CD4-positive, alpha-beta T cell treated with Interleukin-4 for 4 hours (primary cell): ENCODE measurements around the gene NLRP5.
"Not testable (repeated sequence)": the region's sequence is repeated elsewhere in the genome, so short reads cannot be mapped to it uniquely, and the experiment has no call there.

ENCODE experiments used
- DNase-seq: peaks from one replicate; pipeline ENCODE4 v3.0.0-alpha.2; 2020

NLRP5 gene

DNA sequence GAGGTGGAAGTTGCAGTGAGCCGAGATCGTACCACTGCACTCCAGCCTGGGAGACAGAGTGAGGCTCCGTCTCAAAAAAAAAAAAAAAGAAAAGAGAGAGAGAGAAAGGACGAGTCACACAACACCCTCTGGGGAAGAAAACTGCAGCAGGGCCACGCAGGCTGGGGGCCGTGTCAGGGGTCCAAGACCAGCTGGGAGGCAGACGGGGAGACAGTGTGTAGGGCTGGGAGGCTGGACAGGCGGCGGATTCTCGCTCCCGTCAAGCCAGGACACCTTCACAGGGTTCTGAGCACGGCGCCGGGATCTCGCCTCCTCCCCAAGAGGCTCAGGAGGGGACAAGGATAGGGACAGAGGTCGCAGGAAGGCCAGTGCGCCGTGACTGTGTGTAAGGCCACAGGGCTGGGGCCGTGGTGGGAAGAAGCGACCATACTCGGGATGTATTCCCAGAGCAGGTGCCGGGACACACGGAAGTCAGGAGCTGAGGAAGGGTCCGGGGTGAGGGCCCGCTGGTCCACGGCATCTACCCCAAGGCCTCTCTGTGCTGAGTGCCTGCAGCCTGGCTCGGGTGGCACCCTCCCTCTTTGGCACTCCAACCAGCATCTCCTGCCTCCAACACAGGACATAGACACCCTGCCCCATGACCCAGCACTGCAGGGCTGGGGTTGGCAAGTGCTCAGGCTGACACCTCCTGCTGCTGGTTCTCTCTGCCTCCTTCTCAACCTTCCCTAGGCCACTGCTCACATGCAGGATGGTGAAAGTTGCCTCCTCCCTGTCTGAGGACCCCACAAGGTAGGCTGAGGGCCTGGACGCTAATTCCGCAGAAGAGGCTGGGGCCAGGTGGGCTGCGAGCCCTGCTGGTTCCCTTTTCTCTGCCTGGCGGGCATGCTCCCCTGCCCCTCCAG, 113.3 kb downstream of the NLRP5 start:
- no peak for DNase-seq

DNA sequence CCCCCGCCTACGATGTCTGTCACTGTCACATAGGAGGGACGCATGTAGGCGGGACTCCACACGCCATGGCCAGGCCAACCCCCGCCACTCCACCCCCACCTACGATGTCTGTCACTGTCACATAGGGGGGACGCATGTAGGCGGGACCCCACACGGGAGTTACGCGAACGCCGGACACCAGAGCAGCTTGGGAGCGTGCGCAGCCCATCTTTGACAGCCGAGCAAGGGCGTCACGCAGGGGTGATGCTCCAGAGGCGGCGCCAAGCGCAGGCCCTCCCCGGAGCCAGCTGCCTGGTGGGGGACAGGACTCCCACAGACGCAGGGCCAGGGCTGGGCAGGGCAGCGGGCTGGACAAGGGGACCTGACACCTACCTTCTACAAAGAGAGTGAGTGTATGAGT, 114.5 kb downstream of the NLRP5 start:
- DNase-seq = no peak

DNA sequence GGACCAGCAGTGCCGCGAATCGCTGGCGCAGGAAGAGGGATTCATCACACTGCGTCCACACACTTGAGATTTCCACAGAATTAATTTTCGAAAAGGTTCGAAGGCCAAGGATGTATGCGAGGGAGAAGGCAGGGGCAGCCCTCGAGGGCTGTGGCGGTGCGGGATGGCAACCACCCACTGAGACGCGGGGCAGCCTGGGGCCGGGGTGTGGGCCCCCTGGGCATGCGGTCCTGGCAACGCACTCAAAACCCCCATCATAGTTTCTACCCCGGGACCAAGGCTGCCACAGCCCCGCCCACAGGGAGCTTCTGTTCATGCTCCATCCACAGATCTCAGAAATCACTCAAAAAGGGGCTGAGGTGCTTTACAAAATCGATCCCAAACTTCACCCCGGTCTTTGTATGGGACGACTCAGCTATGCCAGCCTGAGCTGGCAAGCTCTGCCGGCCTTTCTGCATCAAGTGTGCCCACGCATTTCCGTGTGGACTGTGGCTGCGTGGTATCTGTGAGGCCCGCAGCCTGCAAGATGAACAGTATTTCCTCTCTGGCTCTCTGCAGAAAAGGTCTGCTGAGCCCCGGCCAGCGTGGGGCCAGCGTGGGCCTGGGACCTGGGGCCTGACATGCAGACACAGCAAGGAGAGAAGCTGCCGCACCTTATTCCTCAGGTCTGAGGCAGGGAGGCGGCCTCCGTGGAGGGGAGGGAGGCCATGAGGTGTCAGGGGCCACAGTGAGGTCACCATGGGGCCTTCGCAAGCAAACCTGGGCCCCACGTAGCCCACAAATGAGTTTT, 115.4 kb downstream of the NLRP5 start:
- DNase-seq = no peak

DNA sequence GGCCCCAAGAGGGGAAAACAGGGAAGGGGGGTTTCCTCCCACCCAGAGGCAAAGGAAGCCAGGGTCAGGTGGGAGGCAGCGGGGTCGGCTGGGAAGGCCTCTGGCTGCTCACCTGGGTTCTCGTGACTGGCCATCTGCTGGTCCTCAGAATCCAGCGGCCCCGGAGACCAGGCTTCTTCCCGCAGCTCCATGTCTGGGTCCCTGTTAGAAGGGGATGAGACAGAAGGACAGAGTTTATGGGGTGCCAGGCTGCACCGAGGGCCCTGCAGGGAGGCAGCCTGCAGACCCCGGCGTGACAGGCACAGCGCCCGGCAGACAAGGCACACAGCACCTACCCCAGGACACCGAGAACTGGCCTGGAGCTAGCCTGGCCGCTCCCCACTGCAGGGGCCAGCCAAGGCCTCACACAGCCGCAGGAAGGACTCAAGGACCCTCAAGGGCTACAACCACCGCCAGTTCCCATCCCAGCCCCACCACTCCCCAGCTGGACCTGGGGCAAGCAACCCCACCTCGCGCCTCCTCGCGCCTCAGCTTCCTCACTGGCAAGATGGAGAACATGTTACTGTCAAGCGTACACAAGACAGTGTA, 116.5 kb downstream of the NLRP5 start:
- no peak for DNase-seq

DNA sequence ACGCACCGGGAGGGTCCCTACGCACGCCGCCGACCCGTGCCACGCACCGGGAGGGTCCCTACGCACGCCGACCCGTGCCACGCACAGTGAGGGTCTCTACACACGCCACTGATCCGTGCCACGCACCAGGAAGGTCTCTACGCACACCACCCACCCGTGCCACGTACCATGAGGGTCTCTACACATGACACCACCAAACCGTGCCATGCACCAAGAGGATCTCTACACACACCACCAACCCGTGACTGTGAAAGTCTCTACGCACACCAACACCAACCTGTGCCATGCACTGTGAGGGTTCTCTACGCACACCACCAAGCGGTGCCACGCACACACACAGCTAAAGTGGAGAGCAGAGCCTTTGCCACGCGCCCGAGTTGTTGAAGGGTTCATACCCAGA, 117.8 kb downstream of the NLRP5 start:
- DNase-seq = no peak

DNA sequence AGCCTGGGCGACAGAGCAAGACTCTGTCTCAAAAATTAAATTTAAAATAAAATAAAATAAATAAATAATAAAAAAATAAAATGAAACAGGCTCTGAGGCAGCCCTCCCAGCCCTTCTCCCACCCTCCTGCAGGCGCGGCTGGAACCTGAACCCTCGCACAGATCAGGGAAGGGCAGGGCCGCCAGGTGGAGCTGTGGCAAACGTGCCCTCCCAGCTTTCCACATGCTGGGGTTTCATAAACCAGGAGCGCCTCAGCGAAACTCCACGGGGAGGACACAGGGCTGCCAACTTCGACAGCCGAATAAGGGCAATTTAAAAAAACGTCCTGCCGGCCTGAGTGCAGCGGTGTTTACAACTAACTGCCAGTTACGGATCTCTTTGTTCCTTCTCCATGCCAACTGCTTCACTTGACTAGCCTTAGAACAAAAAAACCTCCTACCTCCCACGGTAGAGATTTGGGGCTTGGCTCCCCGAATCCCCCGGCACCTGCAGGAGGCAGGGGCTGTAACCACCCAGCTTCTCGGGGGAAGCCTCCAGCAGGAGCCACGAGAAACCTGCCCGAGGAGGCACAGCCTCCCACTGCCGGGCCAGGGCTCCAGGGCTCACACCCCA, 118.6 kb downstream of the NLRP5 start:
- peak; percentile 26 for DNase-seq

DNA sequence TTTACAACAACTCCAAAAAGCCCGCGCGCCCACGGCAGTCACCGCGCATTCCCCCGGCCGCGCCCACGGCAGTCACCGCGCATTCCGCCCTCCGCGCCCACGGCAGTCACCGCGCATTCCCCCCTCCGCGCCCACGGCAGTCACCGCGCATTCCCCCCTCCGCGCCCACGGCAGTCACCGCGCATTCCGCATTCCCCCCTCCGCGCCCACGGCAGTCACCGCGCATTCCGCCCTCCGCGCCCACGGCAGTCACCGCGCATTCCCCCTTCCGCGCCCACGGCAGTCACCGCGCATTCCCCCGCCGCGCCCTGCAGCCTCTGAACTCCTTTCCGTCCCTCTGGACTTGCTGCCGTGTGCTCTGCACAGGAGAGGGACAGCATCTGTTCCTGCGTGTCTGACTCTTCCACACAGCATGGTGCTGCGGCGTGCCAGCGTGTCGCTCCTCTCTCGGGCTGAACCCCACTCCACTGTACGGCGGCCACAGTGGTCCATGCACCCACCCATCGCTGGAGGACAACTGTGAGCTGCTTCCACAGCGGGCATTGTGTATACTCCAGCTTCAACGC, 119.3 kb downstream of the NLRP5 start:
- DNase-seq = not testable (repeated sequence)

DNA sequence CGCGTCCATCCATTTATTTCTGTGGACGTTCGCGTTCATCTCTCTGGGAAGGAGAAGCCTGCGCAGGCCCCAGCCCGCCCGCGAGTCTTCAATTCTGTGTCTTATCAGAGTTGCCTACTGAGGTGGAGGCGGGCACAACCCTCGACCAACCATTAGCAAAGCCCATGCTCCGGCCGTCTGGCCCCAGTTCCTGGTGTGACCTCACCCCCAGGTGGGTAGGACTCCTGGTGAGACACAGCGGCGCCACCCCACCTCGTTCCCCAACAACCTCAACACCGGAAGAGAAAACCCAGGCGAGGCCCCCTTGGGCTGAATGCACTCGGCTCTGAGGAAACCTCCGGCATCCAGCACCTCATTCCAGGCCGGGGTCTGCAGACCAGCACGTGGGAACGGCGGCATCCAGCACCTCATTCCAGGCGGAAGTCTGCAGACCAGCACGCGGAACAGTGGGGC, 119.8 kb downstream of the NLRP5 start:
- DNase-seq = no peak

DNA sequence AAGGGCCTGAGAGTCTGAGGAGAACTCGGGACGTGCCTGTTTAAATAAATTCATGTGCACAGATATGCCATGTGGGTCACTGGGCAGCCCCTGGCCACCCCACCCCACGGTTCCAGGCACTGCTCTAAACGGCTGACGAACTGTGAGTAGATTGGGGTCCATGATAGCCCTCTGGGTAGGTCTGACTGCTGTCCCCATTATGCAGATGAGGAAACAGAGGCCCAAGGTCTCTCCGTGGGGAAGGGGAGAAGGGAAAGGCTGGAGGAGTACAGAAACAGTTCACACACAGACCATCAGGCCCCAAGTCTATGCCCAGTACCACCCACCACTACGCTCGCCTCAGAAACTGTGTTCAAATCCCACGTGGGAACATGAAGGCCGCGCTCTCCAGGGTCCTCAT, 120.4 kb downstream of the NLRP5 start:
- DNase-seq = no peak

DNA sequence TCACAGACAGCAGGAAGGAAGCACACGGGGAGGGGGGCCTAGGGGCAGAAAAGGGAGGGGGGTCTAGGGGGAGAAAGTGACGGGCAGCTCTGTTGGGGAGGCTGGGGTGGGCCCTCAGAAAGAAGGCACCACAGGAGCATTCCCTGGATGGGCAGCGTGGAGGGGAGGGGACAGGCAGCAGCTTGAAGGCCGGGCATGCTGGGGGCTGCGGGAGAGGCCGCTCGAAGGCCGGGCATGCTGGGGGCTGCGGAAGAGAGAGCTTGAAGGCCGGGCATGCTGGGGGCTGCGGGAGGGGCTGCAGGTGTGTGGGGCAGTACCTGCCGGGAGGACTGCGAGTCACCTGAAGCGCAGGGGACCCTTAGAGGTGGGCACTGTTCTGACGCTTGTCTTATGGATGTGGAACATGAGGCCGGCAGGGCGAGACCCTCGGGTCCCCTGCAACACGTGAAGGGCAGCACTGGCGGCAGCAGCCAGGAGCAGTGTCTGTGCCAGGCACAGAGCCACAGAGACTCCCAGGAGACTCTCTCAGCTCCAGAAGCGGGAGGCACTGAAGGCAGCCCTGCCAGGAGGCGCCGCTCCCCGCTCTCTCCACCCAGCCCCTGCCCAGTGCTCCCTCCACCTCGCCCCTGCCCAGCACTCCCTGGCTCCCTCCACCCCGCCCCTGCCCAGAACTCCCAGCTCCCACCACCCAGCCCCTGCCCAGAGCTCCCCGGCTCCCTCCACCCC, 121.2 kb downstream of the NLRP5 start:
- no peak for DNase-seq

DNA sequence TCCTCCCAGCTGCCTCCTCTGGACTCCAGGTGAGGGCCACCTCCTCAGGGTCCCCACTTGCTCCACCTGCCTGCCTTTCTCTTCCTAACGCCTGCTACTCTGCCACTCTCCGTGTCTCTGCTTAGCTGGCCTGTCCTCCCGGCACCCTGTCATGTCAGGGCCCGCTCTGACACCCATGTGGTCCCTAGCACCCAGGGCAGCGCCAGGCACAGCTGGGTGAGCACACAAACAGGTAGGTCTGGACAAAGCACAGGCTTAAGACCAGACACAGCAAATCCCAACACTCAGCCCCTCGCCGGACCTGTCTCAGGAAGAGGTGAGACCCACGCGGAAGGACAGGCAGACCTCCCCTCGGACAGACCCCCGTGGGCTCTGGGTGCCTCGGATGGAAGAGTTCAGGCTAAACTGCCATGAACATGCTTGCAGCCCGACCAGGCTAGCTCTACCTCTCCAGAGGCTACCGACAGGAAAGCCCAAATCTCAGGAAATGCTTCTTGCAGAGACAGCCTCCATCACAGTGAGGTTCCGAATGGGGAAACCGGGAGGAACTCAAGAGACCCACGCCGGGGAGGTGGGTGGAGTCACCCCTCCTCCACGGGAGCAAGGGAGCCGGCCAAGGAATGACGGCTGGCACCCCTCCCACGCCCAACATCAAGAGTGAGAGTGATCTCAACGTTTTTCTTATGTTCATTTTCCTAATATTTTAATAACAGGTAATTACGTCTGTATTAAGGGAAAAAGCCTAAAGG, 122.0 kb downstream of the NLRP5 start:
- DNase-seq = no peak

DNA sequence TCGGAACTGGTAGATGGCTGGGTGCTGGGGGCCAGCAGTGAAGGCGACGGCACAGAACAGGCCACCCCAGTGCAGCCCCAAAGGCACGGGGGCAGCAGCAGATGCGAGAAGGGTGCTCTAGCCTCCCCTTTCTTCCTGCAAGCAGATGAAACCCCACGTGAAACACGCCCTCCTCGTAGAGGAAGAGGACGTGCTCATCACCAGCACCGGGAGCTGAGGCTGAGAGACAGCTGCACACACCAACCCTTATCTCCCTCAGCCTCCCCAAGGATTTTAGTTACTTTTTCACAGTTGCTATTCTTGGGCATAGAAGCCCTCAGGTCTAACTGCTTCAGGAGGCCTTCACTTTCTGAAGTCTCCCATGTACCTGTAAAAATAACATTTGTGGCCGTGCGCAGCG, 122.7 kb downstream of the NLRP5 start:
- DNase-seq = no peak

DNA sequence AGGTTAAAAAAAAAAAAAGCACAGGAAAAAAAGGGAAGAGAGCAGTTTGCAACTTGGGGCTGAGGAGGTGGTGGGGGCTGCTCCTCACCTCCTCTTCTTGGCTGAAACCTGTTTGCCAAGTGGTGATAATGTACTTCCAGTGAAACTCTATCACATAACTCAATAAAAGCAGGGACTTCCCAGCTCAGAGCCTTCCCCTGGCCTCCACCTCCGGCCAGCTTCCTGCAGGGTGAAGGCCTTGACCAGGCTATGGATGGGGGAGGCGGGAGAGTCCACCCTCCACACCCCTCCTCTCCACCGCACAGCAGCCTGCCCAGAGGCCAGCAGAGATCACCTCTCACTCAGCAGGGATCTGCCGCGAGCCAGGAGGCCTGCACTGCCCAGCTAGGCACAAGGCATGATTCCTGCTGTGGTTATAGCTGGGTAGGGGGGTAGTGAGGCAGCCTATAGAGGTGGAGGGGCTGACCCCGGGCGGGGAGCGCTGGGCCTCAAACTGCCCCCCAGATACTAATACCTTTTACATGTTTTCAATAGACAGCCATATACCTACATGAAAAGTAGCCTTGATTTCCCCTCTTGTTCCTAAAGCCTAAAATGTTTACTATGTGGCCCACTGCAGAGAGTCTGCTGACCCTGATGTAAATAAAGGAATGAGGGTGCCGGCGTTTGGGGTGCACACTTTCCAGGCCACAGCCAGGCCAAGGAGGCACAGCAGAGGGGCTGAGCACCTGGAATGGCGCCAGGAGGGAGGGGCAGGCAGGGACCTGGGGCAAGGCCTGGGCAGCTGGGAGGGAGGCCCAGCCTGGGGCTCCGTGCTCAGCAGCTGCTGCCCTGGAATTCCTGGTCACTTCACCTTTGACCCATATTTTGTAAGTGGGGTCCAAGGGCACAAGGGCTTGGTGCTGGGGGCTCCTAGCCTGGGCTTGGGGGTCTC, 124.2 kb downstream of the NLRP5 start:
- no peak for DNase-seq
